A549 (cell line): ENCODE data around the gene IL1B. TPM values are rescaled to one million over a fixed set of nuclear protein-coding genes. Genes with fewer than 3 reads are reported as not detected.
"Not testable (repeated sequence)": the region's sequence is repeated elsewhere in the genome, so short reads cannot be mapped to it uniquely, and the experiment has no call there.

Source experiments
- ATAC-seq, 2 experiments: fragments of 200-7000 bp in 1 of 2; fragments of >200 bp in 1 of 2; cut with Nextera tagmentation in 1 of 2; cut with Tn5 transposase in 1 of 2; 3 replicates each; pipeline versions ENCODE4 v1.8.0 to v1.9.1; 2018 to 2020; ENCODE audit warnings: mild to moderate bottlenecking in 1 of 2, moderate library complexity in 1 of 2
- CTCF ChIA-PET: fragments of 300-600 bp; sonication (Branson Sonifier 250); formaldehyde crosslinking; extraction: SDS; loops from one replicate; lab custom pipeline; 2021; ENCODE audit warnings: antibody characterized with exemption, inconsistent platforms; lab: Yijun Ruan, JAX
- POLR2A ChIA-PET: fragments of 350-600 bp; formaldehyde crosslinking; extraction: SDS; loops from one replicate; lab custom pipeline; 2021; ENCODE audit warnings: antibody characterized with exemption, inconsistent platforms; lab: Yijun Ruan, JAX
- DNase-seq, 2 experiments: peaks; one replicate each; pipeline versions ENCODE4 v3.0.0 to v3.0.0-alpha.2; 2011 to 2016; ENCODE audit warnings: low read depth in 1 of 2, low spot score in 1 of 2
- FAIRE-seq: peaks from 2 replicates; lab custom pipeline; 2011; peaks lifted over from hg19 to GRCh38; lab: Jason Lieb, UNC
- H3K27ac ChIP-seq, 2 experiments: fragments of >200 bp; sonication (Bioruptor Twin); formaldehyde crosslinking; 3 replicates each; pipeline ENCODE4 v1.5.1; 2016 to 2017
- H3K4me1 ChIP-seq: fragments of >200 bp; sonication (Bioruptor Twin); formaldehyde crosslinking; 3 replicates; pipeline ENCODE4 v1.6.1; 2016
- H3K4me2 ChIP-seq: fragments of >200 bp; sonication (Bioruptor Twin); formaldehyde crosslinking; 3 replicates; pipeline ENCODE4 v1.6.1; 2016
- H3K4me3 ChIP-seq: fragments of >200 bp; sonication (Bioruptor Twin); formaldehyde crosslinking; 3 replicates; pipeline ENCODE4 v1.5.1; 2016
- H3K9me3 ChIP-seq: fragments of >200 bp; sonication (Bioruptor Twin); formaldehyde crosslinking; 3 replicates; pipeline ENCODE4 v1.6.1; 2016
- BHLHE40 ChIP-seq: IDR thresholded peaks from 2 replicates; pipeline ENCODE4 v1.6.1; 2012; ENCODE audit warnings: low read depth, low read length, inconsistent platforms
- CBX2 ChIP-seq: fragments of 200-600 bp; sonication (generic); IDR thresholded peaks from 2 replicates; pipeline ENCODE4 v1.6.1; 2016; ENCODE audit warnings: low read depth, mild to moderate bottlenecking, borderline replicate concordance
- CHD2 ChIP-seq: fragments of 150-350 bp; IDR thresholded peaks from 2 replicates; pipeline ENCODE4 v1.6.1; 2014; ENCODE audit warnings: low read length; ENCODE audit not compliant: partially characterized antibody
- CHD4 ChIP-seq: fragments of 200-600 bp; sonication (generic); IDR thresholded peaks from 2 replicates; pipeline ENCODE4 v1.6.1; 2016; ENCODE audit warnings: antibody characterized with exemption, mild to moderate bottlenecking, borderline replicate concordance
- EHMT2 ChIP-seq: fragments of 200-600 bp; sonication (generic); IDR thresholded peaks from 2 replicates; pipeline ENCODE4 v1.6.1; 2016; ENCODE audit warnings: antibody characterized with exemption, low read depth, mild to moderate bottlenecking, moderate library complexity
- GATA3 ChIP-seq: IDR thresholded peaks from 2 replicates; pipeline ENCODE4 v1.6.1; 2012; ENCODE audit warnings: borderline replicate concordance
- HEYL ChIP-seq: fragments of 250-450 bp; sonication (Bioruptor Pico); IDR thresholded peaks from 2 replicates; pipeline ENCODE4 v1.8.0; 2021; ENCODE audit warnings: mild to moderate bottlenecking, moderate library complexity
- JUNB ChIP-seq: fragments of >200 bp; sonication (Bioruptor Twin); formaldehyde crosslinking; IDR thresholded peaks from 2 replicates; pipeline ENCODE4 v1.6.1; 2016
- KDM5A ChIP-seq: fragments of 200-600 bp; sonication (generic); IDR thresholded peaks from 2 replicates; pipeline ENCODE4 v1.6.1; 2016; ENCODE audit warnings: antibody characterized with exemption, mild to moderate bottlenecking
- POLR2A ChIP-seq: IDR thresholded peaks from 2 replicates; pipeline ENCODE4 v1.6.1; 2012; ENCODE audit warnings: mild to moderate bottlenecking, low read length
- POLR2AphosphoS2 ChIP-seq: conservative IDR thresholded peaks from 2 replicates; pipeline ENCODE4 v1.6.1; 2012; ENCODE audit warnings: low read length, improper control_type of control experiment, inconsistent platforms
- RNF2 ChIP-seq: fragments of 200-600 bp; sonication (generic); IDR thresholded peaks from 2 replicates; pipeline ENCODE4 v1.6.1; 2016; ENCODE audit warnings: low read depth, mild to moderate bottlenecking, antibody characterized with exemption, moderate library complexity, borderline replicate concordance
- SREBF2 ChIP-seq: fragments of 450-650 bp; IDR thresholded peaks from 2 replicates; pipeline ENCODE4 v1.6.1; 2014; ENCODE audit warnings: mild to moderate bottlenecking, moderate library complexity
- TP53 ChIP-seq: fragments of 250-450 bp; sonication (Bioruptor Pico); IDR thresholded peaks from 2 replicates; pipeline ENCODE4 v1.5.0; 2021; ENCODE audit warnings: mild to moderate bottlenecking, moderate library complexity
- ZFP36 ChIP-seq: fragments of 450-650 bp; IDR thresholded peaks from 2 replicates; pipeline ENCODE4 v1.6.1; 2014; ENCODE audit warnings: borderline replicate concordance; ENCODE audit not compliant: partially characterized antibody
- WGBS: methylation state at CpG from one replicate; pipeline ENCODE4 v1.1.6; 2017; ENCODE audit errors: missing lambda C conversion rate; 5-methylcytosine and 5-hydroxymethylcytosine counted together
- polyA plus RNA-seq, 4 experiments: library from polyadenylated mRNA; depleted of rRNA in 3 of 4; stranded (reverse); fragments of >200 nt; fragmentation: RNase III in 1 of 4; extraction: RNeasy Plus Mini Kit Qiagen cat#74134 plus additional on column Dnase treatment in 1 of 4; gene quantifications; 2 replicates in 3 of 4; 3 replicates in 1 of 4; pipeline ENCODE4 v1.2.3, GENCODE V29; 2011 to 2017
- TF ChIP-seq, protein P1 (sequence below): fragments of 200-600 bp; sonication (generic); IDR thresholded peaks from 2 replicates; pipeline ENCODE4 v1.6.1; 2016; ENCODE audit warnings: antibody characterized with exemption, mild to moderate bottlenecking, moderate library complexity
- TF ChIP-seq, protein P2 (sequence below): IDR thresholded peaks from 2 replicates; pipeline ENCODE4 v1.6.1; 2012
- TF ChIP-seq, protein P3 (sequence below): fragments of >200 bp; sonication (Bioruptor Twin); formaldehyde crosslinking; IDR thresholded peaks from 3 replicates; pipeline ENCODE4 v1.6.1; 2016
- TF ChIP-seq, protein P4 (sequence below): fragments of >200 bp; sonication (Bioruptor Twin); formaldehyde crosslinking; IDR thresholded peaks from 2 replicates; pipeline ENCODE4 v1.6.1; 2016
- TF ChIP-seq, protein P5 (sequence below): IDR thresholded peaks from 2 replicates; pipeline ENCODE4 v1.6.1; 2012
- TF ChIP-seq, protein P6 (sequence below): fragments of 450-650 bp; IDR thresholded peaks from 2 replicates; pipeline ENCODE4 v1.6.1; 2014; ENCODE audit warnings: antibody characterized with exemption

The IL1B gene
- polyA plus RNA-seq, 2 of the 4 experiments (the other 2 are of a cell fraction), result 0.54 to 0.70 TPM

DNA sequence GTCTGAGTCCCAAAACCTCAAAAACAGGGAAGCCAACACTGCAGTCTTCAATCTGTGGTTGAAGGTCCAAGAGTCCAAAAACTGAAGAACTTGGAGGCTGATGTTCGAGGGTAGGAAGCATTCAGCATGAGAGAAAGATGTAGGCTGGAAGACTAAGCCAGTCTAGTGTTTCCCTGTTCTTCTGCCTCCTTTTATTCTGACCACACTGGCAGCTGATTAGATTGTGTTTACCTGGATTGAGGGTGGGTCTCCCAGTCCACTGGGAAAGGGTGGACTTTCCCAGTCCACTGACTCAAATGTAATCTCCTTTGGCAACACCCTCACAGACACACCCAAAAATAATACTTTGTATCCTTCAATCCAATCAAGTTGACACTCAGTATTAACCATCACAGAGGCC lies 27.5 kb upstream of the IL1B start:
- WGBS, result 30% methylated on average over 1 of the region's 1 CpG
- no peak overlapping the region for H3K27ac ChIP-seq
- H3K9me3 ChIP-seq, result peaks cover 15% of the 10 kb centered on the region
- ChIA-PET POLR2A (no interaction called here), CTCF (no interaction called here)
- DNase-seq, result no peak
- no peak for FAIRE-seq
- no peak overlapping the region for H3K4me2 ChIP-seq
- no peak for TF ChIP-seq SREBF2
- no peak for TF ChIP-seq CBX2
- TF ChIP-seq, protein P1, sequence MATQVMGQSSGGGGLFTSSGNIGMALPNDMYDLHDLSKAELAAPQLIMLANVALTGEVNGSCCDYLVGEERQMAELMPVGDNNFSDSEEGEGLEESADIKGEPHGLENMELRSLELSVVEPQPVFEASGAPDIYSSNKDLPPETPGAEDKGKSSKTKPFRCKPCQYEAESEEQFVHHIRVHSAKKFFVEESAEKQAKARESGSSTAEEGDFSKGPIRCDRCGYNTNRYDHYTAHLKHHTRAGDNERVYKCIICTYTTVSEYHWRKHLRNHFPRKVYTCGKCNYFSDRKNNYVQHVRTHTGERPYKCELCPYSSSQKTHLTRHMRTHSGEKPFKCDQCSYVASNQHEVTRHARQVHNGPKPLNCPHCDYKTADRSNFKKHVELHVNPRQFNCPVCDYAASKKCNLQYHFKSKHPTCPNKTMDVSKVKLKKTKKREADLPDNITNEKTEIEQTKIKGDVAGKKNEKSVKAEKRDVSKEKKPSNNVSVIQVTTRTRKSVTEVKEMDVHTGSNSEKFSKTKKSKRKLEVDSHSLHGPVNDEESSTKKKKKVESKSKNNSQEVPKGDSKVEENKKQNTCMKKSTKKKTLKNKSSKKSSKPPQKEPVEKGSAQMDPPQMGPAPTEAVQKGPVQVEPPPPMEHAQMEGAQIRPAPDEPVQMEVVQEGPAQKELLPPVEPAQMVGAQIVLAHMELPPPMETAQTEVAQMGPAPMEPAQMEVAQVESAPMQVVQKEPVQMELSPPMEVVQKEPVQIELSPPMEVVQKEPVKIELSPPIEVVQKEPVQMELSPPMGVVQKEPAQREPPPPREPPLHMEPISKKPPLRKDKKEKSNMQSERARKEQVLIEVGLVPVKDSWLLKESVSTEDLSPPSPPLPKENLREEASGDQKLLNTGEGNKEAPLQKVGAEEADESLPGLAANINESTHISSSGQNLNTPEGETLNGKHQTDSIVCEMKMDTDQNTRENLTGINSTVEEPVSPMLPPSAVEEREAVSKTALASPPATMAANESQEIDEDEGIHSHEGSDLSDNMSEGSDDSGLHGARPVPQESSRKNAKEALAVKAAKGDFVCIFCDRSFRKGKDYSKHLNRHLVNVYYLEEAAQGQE, result no peak
- no peak for TF ChIP-seq GATA3
- no peak for TF ChIP-seq CHD2
- no peak for TF ChIP-seq RNF2
- H3K4me1 ChIP-seq, result peaks cover 5% of the 10 kb centered on the region
- H3K4me3 ChIP-seq, result no peak overlapping the region
- no peak for ATAC-seq

DNA sequence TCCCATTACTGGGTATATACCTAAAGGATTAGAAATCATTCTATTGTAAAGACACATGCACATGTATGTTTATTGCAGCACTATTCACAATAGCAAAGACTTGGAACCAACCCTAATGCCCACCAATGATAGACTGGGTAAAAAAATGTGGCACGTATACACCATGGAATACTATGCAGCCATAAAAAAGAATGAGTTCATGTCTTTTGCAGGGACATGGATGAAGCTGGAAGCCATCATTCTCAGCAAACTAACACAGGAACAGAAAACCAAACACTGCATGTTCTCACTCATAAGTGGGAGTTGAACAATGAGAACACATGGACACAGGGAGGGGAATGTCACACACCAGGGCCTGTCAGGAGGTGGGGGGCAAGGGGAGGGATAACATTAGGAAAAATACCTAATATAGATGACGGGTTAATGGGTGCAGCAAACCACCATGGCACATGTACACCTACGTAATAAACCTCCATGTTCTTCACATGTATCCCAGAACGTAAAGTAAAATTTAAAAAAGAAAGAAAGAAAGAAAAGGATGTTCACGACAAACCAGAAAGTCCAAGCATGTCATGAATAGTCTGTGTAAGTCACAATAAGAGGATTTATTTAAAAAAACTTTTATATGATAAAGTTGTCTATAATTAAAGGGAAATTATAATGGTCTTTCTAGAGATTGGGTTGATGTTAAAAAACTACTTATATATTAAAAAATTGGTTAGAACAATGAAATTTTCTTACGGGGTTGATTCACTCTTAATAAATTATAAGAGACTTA lies 23.0 kb upstream of the IL1B start:
- FAIRE-seq, ATAC-seq, POLR2A ChIA-PET, H3K4me1 ChIP-seq, CTCF ChIA-PET, H3K4me3 ChIP-seq, H3K4me2 ChIP-seq, H3K27ac ChIP-seq: not testable (repeated sequence)
- DNase-seq, result peak in 1 of 2 experiments; percentile 38
- WGBS, result 33% methylated on average over 6 of the region's 6 CpGs
- TF ChIP-seq ZFP36, result peak; percentile 93
- peaks cover 22% of the 10 kb centered on the region for H3K9me3 ChIP-seq

DNA sequence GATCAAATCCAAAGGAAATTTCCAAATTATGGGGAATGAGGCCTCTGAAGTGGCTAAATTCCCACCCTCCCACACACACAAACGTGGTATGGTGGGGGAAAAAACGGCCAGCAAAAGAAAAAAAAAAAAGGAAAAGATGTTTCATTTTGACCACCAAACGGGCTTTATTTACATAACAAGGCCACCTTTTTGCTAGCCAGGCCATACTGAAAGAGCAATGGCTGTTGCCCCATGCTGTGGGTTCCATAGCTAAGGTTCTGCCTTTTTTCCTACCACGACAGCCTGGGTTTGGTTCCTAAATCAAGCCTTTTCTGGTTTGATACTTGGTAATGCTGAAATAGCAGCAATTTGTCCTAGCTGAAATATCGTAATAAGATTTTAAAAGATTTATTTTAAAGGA lies 14.0 kb upstream of the IL1B start:
- DNase-seq, result no peak
- Histone ChIP-seq H3K4me3 (no peak overlapping the region), H3K27ac (no peak overlapping the region), H3K4me2 (no peak overlapping the region), H3K4me1 (no peaks in the 10 kb centered on the region), H3K9me3 (no peaks in the 10 kb centered on the region)
- FAIRE-seq, result no peak
- CTCF ChIA-PET, result interaction anchor here (0.9 to 1.7 kb wide), 2 partner anchors 101 to 107 kb away, joined by 3 to 5 read pairs; no protein-coding TSS in a partner anchor
- ATAC-seq, result no peak
- POLR2A ChIA-PET, result no interaction called here
- WGBS, result 44% methylated on average over 5 of the region's 5 CpGs
- no peak for TF ChIP-seq BHLHE40
- TF ChIP-seq, protein P2, sequence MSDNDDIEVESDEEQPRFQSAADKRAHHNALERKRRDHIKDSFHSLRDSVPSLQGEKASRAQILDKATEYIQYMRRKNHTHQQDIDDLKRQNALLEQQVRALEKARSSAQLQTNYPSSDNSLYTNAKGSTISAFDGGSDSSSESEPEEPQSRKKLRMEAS, result no peak
- TF ChIP-seq POLR2AphosphoS2, result no peak
- no peak for TF ChIP-seq CHD2
- TF ChIP-seq, all 56 proteins: peak for 0

DNA sequence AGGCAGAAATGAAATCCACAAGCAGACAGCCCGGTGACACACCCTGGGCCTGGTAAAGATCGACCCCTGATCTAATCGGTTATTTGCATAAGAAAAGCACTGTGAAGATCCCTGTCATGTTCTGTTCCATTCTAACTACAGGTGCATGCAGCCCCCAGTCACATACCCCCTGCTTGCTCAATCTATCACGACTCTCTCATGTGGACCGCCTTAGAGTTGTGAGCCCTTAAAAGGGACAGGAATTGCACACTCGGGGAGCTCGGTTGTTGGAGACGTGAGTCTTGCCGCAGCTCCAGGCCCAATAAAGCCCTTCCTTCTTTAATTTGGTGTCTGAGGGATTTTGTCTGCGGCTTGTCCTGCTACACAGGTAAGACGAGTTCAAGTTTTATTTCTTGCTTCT lies 13.4 kb upstream of the IL1B start:
- WGBS, result 86% methylated on average over 11 of the region's 11 CpGs
- H3K4me1 ChIP-seq, result no peaks in the 10 kb centered on the region
- DNase-seq, result no peak
- H3K4me3 ChIP-seq, result no peak overlapping the region
- H3K4me2 ChIP-seq, result no peak overlapping the region
- no peaks in the 10 kb centered on the region for H3K9me3 ChIP-seq
- H3K27ac ChIP-seq, result no peak overlapping the region
- POLR2A ChIA-PET, result no interaction called here
- TF ChIP-seq BHLHE40 (no peak), TP53 (CRISPR knock-in tag) (no peak), POLR2A (no peak), JUNB (no peak), POLR2AphosphoS2 (no peak), KDM5A (no peak), CHD4 (no peak), HEYL (CRISPR knock-in tag) (no peak), EHMT2 (no peak)
- TF ChIP-seq, protein P3, sequence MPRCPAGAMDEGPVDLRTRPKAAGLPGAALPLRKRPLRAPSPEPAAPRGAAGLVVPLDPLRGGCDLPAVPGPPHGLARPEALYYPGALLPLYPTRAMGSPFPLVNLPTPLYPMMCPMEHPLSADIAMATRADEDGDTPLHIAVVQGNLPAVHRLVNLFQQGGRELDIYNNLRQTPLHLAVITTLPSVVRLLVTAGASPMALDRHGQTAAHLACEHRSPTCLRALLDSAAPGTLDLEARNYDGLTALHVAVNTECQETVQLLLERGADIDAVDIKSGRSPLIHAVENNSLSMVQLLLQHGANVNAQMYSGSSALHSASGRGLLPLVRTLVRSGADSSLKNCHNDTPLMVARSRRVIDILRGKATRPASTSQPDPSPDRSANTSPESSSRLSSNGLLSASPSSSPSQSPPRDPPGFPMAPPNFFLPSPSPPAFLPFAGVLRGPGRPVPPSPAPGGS, result no peak
- TF ChIP-seq, protein P2, result no peak
- TF ChIP-seq, protein P4, sequence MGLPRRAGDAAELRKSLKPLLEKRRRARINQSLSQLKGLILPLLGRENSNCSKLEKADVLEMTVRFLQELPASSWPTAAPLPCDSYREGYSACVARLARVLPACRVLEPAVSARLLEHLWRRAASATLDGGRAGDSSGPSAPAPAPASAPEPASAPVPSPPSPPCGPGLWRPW, result no peak
- TF ChIP-seq, protein P5, sequence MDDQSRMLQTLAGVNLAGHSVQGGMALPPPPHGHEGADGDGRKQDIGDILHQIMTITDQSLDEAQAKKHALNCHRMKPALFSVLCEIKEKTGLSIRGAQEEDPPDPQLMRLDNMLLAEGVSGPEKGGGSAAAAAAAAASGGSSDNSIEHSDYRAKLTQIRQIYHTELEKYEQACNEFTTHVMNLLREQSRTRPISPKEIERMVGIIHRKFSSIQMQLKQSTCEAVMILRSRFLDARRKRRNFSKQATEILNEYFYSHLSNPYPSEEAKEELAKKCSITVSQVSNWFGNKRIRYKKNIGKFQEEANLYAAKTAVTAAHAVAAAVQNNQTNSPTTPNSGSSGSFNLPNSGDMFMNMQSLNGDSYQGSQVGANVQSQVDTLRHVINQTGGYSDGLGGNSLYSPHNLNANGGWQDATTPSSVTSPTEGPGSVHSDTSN, result no peak
- TF ChIP-seq, protein P6, sequence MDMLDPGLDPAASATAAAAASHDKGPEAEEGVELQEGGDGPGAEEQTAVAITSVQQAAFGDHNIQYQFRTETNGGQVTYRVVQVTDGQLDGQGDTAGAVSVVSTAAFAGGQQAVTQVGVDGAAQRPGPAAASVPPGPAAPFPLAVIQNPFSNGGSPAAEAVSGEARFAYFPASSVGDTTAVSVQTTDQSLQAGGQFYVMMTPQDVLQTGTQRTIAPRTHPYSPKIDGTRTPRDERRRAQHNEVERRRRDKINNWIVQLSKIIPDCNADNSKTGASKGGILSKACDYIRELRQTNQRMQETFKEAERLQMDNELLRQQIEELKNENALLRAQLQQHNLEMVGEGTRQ, result no peak
- TF ChIP-seq, all 56 proteins: peak for 0
- ATAC-seq (no peak), FAIRE-seq (no peak)
- CTCF ChIA-PET, result interaction anchor here (1.7 kb wide), 1 partner anchor 100 kb away, joined by 5 read pairs; no protein-coding TSS in a partner anchor
